Astrocyte (in vitro differentiated cells and primary cell): ENCODE measurements around the gene SLC38A10. TPM values are rescaled to one million over a fixed set of nuclear protein-coding genes. Genes with fewer than 3 reads are reported as not detected.

Experiments
- DNase-seq: peaks from one replicate; pipeline ENCODE4 v3.0.0-alpha.2; 2010; ENCODE audit warnings: low read depth
- FAIRE-seq: peaks from 2 replicates; lab custom pipeline; 2011; peaks lifted over from hg19 to GRCh38; lab: Jason Lieb, UNC
- H2AFZ ChIP-seq: 2 replicates; pipeline ENCODE4 v1.6.0; 2012; ENCODE audit warnings: low read depth, low read length, inconsistent platforms
- H3K27ac ChIP-seq: 2 replicates; pipeline ENCODE4 v1.5.1; 2011; ENCODE audit warnings: low read depth, low read length, inconsistent platforms
- H3K27me3 ChIP-seq: 2 replicates; pipeline ENCODE4 v1.6.0; 2011; ENCODE audit warnings: low read length, inconsistent platforms; ENCODE audit not compliant: insufficient read depth
- H3K36me3 ChIP-seq: 2 replicates; pipeline ENCODE4 v1.5.1; 2011; ENCODE audit warnings: low read length, inconsistent platforms; ENCODE audit not compliant: insufficient read depth
- H3K4me1 ChIP-seq: 2 replicates; pipeline ENCODE4 v1.5.1; 2011; ENCODE audit warnings: low read length, inconsistent platforms; ENCODE audit not compliant: insufficient read depth
- H3K4me2 ChIP-seq: 2 replicates; pipeline ENCODE4 v1.6.0; 2012; ENCODE audit warnings: low read length, inconsistent platforms
- H3K4me3 ChIP-seq: 2 replicates; pipeline ENCODE4 v1.5.1; 2011; ENCODE audit warnings: low read depth, mild to moderate bottlenecking, low read length, inconsistent platforms; ENCODE audit not compliant: insufficient read depth
- H3K79me2 ChIP-seq: 2 replicates; pipeline ENCODE4 v1.6.0; 2012; ENCODE audit warnings: mild to moderate bottlenecking, low read length, inconsistent platforms; ENCODE audit not compliant: insufficient read depth
- H3K9ac ChIP-seq: 2 replicates; pipeline ENCODE4 v1.6.0; 2012; ENCODE audit warnings: mild to moderate bottlenecking, low read length, inconsistent platforms
- H3K9me3 ChIP-seq: 2 replicates; pipeline ENCODE4 v1.5.1; 2012; ENCODE audit warnings: low read depth, mild to moderate bottlenecking, low read length, inconsistent platforms; ENCODE audit not compliant: insufficient read depth
- H4K20me1 ChIP-seq: 2 replicates; pipeline ENCODE4 v1.6.0; 2012; ENCODE audit warnings: low read length, inconsistent platforms; ENCODE audit not compliant: insufficient read depth
- H3K27ac Mint-ChIP-seq: one replicate; pipeline ENCODE4 v1.8.0; 2021; ENCODE audit warnings: mild to moderate bottlenecking, mixed read lengths; ENCODE audit not compliant: unreplicated experiment
- H3K27me3 Mint-ChIP-seq: one replicate; pipeline ENCODE4 v1.8.0; 2021; ENCODE audit warnings: low read depth, mixed read lengths; ENCODE audit not compliant: unreplicated experiment
- H3K36me3 Mint-ChIP-seq: one replicate; pipeline ENCODE4 v1.8.0; 2021; ENCODE audit warnings: low read depth, mixed read lengths; ENCODE audit not compliant: unreplicated experiment
- H3K4me1 Mint-ChIP-seq: one replicate; pipeline ENCODE4 v1.8.0; 2021; ENCODE audit warnings: low read depth, mixed read lengths; ENCODE audit not compliant: unreplicated experiment
- H3K4me3 Mint-ChIP-seq: one replicate; pipeline ENCODE4 v1.8.0; 2021; ENCODE audit warnings: mild to moderate bottlenecking, moderate library complexity, mixed read lengths; ENCODE audit not compliant: unreplicated experiment
- H3K9me3 Mint-ChIP-seq: one replicate; pipeline ENCODE4 v1.8.0; 2021; ENCODE audit warnings: mild to moderate bottlenecking, mixed read lengths; ENCODE audit not compliant: unreplicated experiment
- CTCF ChIP-seq: IDR thresholded peaks from 2 replicates; pipeline ENCODE4 v1.5.1; 2011; ENCODE audit warnings: low read depth, mild to moderate bottlenecking, inconsistent platforms, low read length, moderate library complexity; ENCODE audit not compliant: insufficient read depth
- EZH2 ChIP-seq: IDR thresholded peaks from 2 replicates; pipeline ENCODE4 v1.6.1; 2012; ENCODE audit warnings: mild to moderate bottlenecking, low read length, inconsistent platforms; ENCODE audit not compliant: insufficient read depth
- total RNA-seq: library from RNA; stranded (reverse); gene quantifications from 2 replicates; pipeline ENCODE4 v1.2.1, GENCODE V29; 2021

SLC38A10 gene
- total RNA-seq, 1 donor from 2014 or later, result 71.4 TPM

GRCh38 chr17:81317961-81318605 is 23.0 kb upstream of the SLC38A10 start:
- Histone ChIP-seq H3K4me3 (no peak overlapping the region), H3K4me2 (no peak overlapping the region), H3K27me3 (peaks cover 4% of the 10 kb centered on the region), H2AFZ (no peak overlapping the region), H3K36me3 (no peaks in the 10 kb centered on the region), H3K9ac (no peak overlapping the region), H3K9me3 (no peaks in the 10 kb centered on the region), H3K27ac (no peak overlapping the region), H4K20me1 (no peaks in the 10 kb centered on the region), H3K4me1 (no peaks in the 10 kb centered on the region), H3K79me2 (no peaks in the 10 kb centered on the region)
- no peak overlapping the region for H3K27ac Mint-ChIP-seq
- DNase-seq (no peak), FAIRE-seq (no peak)
- H3K36me3 Mint-ChIP-seq, result no peaks in the 10 kb centered on the region
- H3K9me3 Mint-ChIP-seq, result no peaks in the 10 kb centered on the region
- TF ChIP-seq EZH2 (no peak), CTCF (no peak)
- no peak overlapping the region for H3K4me3 Mint-ChIP-seq
- H3K27me3 Mint-ChIP-seq, result peaks cover 20% of the 10 kb centered on the region
- H3K4me1 Mint-ChIP-seq, result no peaks in the 10 kb centered on the region

GRCh38 chr17:81317530-81317821 is 22.4 kb upstream of the SLC38A10 start:
- H3K36me3 ChIP-seq, result no peaks in the 10 kb centered on the region
- Mint-ChIP-seq H3K27me3 (peaks cover 22% of the 10 kb centered on the region), H3K4me1 (no peaks in the 10 kb centered on the region), H3K4me3 (no peak overlapping the region), H3K9me3 (no peaks in the 10 kb centered on the region), H3K36me3 (no peaks in the 10 kb centered on the region), H3K27ac (no peak overlapping the region)
- H3K4me1 ChIP-seq, result no peaks in the 10 kb centered on the region
- TF ChIP-seq CTCF (no peak), EZH2 (no peak)
- H3K9me3 ChIP-seq, result no peaks in the 10 kb centered on the region
- peaks cover 4% of the 10 kb centered on the region for H3K27me3 ChIP-seq
- no peaks in the 10 kb centered on the region for H3K79me2 ChIP-seq
- no peaks in the 10 kb centered on the region for H4K20me1 ChIP-seq
- no peak overlapping the region for H2AFZ ChIP-seq
- FAIRE-seq (no peak), DNase-seq (no peak)
- no peak overlapping the region for H3K27ac ChIP-seq
- no peak overlapping the region for H3K9ac ChIP-seq
- no peak overlapping the region for H3K4me3 ChIP-seq
- H3K4me2 ChIP-seq, result no peak overlapping the region

GRCh38 chr17:81315885-81316391 is 20.8 kb upstream of the SLC38A10 start:
- Histone ChIP-seq H2AFZ (no peak overlapping the region), H3K4me3 (no peak overlapping the region), H3K9ac (no peak overlapping the region), H3K9me3 (no peaks in the 10 kb centered on the region), H3K4me1 (no peaks in the 10 kb centered on the region), H3K4me2 (no peak overlapping the region), H4K20me1 (no peaks in the 10 kb centered on the region), H3K27me3 (peaks cover 4% of the 10 kb centered on the region), H3K79me2 (no peaks in the 10 kb centered on the region), H3K36me3 (no peaks in the 10 kb centered on the region), H3K27ac (no peak overlapping the region)
- TF ChIP-seq EZH2, result no peak
- no peak for TF ChIP-seq CTCF
- Mint-ChIP-seq H3K27me3 (peaks cover 31% of the 10 kb centered on the region), H3K36me3 (no peaks in the 10 kb centered on the region), H3K4me3 (no peak overlapping the region), H3K27ac (no peak overlapping the region), H3K9me3 (no peaks in the 10 kb centered on the region), H3K4me1 (peaks cover under 1% of the 10 kb centered on the region)
- DNase-seq, result no peak
- FAIRE-seq, result no peak
